Testis (tissue), 2 donors: ENCODE results near the gene RTP3.

ENCODE experiments used
- CTCF ChIP-seq, 3 experiments: fragments of 450-650 bp in 2 of 3; fragments of 200-600 bp in 1 of 3; sonication (generic) in 1 of 3; IDR thresholded peaks; one replicate each; pipeline ENCODE4 v1.5.1; 2016 to 2019; ENCODE audit warnings: antibody characterized with exemption in 3 of 3, mild to moderate bottlenecking in 2 of 3, moderate library complexity in 1 of 3
- POLR2A ChIP-seq: fragments of 450-650 bp; IDR thresholded peaks from one replicate; pipeline ENCODE4 v1.6.1; 2017; ENCODE audit warnings: antibody characterized with exemption, mild to moderate bottlenecking, moderate library complexity

GRCh38 chr3:46467562-46467961 is 30.2 kb upstream of the RTP3 start:
- TF ChIP-seq CTCF (IDR thresholded peaks at IDR 0.05) (no peak), POLR2A (no peak)
